Hypothalamus (tissue), 51 donors: ENCODE data around the gene CPA1.

Source experiments
- DNase-seq, 51 donors: peaks; one replicate each; lab custom pipeline; 2025; lab: John Stamatoyannopoulos, UW

CPA1 gene

DNA sequence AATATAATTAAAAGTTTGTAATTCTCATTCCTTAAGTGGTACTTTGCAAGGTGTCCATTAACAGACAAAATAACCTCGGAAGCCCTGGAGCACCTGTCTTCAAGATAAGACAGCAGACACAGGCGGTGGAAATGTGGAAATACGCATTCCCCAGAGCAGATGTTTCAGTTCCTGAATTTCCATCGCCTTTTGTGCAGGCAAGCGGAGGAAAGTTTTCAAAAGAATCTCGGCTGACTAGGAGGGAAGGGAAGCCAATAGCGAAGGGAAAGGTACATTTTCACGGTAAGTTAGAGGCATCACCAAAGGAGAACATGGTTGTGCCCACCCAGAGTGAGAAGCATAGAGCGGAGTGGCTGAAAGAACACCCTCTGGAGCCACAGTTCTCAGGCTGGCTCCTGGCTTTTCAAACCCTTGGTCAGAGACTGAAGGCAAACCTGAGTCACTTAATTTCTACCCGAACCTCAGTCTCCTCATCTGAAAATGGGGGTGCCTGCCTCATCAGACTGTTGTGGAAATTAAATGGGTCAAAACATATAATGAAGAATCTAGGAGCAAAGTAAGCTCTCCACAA lies 13.6 kb downstream of the CPA1 start:
- DNase-seq, result no peak

GRCh38 chr7:130394421-130395195 lies 14.3 kb downstream of the CPA1 start:
- no peak for DNase-seq

GRCh38 chr7:130395421-130395820 lies 15.1 kb downstream of the CPA1 start:
- DNase-seq, result no peak

DNA sequence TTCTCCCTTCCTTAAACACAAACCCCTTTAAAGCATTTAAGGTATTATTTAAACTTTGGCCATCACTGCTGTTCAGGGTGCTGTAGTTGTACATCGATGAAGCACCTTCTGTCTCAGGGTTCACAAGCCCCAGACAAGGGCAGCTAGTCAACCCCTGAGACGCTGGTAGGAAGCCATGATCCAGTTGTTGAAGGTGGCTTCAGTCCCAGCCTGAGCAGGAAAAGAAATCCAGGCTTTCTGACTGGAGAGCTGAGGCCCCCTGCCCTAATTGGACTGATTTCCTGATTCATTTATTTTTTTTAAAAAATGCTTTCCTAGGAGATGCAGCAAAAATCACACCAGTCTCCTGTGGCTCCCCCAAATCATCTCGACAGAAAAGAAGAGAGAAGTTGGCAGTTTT lies 15.8 kb downstream of the CPA1 start:
- peak in 4 of 51 donors; percentile 10 to 18 (median 13) for DNase-seq

DNA sequence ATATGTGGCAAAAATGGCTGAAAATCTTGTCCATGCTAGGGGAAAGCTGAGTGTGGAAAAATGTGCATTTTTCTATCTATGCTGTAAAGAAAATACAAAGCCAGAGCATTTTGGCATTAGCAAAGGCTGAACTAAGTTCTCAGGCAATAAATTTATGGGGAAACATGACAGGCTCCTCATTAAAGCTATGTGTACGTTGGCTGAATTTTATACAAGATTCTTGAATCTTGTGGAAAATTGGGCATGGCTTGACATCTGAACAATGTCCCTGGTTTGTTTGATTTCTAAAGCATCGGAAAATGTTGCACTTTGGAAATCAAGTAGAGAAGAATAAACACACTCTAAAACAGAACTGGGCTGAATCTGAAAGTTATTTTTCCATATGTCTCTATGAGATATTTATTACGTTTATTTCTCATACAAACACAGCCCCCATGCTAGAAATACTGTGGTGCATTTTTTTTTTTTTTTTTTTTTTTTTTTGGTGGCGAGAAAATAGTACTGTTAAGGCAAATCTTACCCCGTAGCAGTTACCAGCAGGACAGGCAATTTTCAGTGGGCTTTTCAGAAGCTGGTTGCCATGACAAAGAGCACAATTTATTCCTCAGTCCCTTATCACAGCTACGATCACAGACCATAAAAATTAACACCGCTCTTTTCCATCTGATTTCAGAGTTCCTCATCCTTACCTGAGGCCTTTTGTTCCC lies 16.9 kb downstream of the CPA1 start:
- no peak for DNase-seq

GRCh38 chr7:130397758-130398073 lies 17.4 kb downstream of the CPA1 start:
- no peak for DNase-seq

DNA sequence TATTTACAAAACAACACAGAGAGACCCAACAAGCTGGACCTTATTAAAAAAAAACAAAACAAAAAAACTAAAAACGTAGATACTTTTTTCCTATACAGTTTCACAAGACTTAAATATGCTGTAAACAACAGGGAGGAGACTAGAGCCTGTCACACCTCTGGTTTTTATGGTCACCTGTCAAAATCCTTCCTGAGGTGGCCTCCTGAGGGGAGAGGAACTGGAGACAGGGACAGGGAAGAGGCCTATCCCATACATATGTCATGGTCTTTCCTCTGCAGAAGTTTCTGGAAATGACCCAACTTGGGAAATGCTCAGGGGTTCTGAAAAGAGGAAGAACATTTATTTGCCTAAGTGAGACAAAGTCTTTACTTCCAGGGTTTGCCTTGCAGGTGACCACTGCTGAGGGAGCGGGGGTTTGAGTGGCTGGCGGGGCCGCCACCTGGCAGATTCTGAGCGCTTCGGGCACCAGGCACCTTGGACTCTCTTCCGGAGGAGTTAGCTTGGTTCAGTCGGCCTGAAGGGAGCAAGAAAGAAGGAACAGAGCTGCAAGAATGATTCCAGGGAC lies 18.3 kb downstream of the CPA1 start:
- DNase-seq, result no peak

GRCh38 chr7:130400120-130400572 lies 19.9 kb downstream of the CPA1 start:
- no peak for DNase-seq

- no peak for DNase-seq
Measured at GRCh38 chr7:130401101-130401500, 20.8 kb downstream of the CPA1 start.

DNA sequence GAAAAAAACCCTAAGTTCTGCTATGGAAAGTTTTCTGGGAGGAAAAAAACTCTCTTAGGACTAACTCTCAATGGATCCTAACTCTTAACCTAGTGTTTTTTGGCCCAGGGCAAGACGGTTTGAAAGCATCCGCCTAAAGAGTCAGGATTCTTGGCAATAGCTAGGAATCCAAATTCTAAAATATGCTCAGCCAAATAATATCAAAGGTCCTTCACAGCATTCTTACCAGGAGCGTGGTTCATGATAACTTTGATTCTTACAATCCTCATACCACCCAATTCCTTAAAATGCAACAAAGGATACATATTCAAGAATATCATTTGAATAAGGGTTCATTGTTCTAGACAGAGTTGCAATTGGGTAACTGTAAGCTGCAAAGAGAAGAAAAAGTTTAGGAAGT lies 21.3 kb downstream of the CPA1 start:
- no peak for DNase-seq

- DNase-seq, result no peak
Measured at GRCh38 chr7:130405003-130405402, 24.7 kb downstream of the CPA1 start.

DNA sequence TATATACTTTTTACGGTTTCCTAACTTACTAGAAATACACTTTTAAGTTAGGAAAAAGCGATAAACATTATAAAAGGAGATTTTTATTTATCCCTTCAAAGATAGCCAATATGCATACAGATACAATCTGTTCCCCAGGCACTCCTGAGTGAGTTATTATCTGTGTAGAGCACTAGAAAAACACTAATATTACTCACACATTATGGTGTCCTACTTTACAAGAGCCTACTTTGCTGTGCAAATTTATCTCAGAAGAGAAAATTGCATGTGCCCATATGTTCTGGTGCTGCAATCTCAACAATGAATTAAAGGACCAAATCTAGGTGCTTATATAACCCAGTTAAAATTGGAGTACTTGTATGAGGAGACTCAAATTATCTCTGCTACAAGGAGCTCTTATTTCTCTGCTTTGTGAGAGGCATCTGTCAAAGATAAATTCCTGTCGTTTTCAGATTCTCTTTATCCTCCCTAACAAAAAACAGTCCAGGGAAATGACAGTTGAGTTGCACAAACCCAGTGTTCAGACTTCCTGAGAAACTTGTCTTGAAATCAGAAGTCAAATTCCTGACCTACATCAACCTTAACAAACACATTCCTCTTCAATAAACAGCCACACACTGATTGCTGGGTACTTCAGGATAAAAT lies 28.9 kb downstream of the CPA1 start:
- DNase-seq, result no peak

- no peak for DNase-seq
Measured at GRCh38 chr7:130409712-130410072, 29.4 kb downstream of the CPA1 start.

DNA sequence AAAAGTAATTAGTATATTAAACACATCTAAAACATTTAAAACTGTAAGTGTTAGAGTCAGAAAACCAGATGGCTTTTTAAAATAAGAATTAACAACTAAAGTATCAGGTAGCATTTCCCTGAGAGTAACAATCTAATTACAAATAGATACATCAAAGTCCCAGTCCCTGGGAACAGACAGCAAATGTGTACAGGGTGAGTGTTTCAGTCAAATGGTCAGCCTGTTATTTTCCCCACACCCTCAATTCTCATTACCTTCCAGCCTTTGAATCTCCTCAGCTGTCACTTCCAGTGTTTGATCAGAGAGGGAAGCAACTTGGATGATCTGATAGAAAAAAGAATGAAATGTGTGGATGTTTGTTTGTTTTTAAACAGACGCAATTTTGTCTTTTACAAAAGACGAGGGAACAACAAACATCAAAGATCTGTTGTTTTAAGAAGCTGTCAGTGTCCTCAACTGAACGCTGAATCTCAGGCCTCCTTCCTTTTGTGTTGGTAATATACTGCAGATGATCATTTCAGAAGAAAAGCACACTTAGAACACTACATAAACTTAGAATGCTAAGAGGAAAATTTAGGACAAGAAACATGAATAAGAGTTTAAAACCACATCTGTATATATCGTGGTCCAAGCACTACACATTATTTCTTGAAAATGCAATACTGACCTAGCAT lies 30.7 kb downstream of the CPA1 start:
- no peak for DNase-seq

DNA sequence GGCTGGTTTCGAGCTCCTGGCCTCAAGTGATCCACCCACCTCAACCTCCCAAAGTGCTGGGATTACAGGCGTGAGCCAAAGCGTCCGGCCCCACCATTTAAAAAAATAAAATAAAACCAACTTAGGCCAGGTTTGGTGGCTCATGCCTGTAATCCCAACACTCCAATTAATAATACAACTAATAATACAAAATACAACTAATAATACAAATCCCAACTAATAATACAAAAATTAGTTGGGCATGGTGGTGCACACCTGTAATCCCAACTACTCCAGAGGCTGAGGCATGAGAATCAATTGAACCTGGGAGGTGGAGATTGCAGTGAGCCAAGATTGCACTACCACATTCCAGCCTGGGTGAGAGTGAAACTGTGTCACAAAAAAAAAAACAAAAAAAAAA lies 32.9 kb downstream of the CPA1 start:
- no peak for DNase-seq

DNA sequence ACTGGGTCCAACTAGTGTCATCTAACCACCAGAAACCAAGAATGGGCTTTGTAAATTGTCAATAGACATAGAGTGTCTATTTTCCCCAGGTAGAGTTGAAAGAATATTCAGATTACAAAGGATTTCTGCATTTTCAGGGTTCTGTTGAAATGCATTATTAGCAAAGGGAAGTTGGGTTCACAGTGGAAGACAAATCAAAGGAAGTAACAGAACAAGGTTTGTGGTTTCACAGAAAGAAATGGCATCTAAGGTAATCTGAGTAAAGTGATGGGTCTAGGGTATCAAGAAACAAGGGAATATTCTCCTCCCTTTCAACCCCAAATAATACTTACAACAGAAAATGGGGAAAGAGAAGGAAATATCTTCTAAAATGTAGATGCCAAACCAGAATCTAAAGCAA lies 34.7 kb downstream of the CPA1 start:
- DNase-seq, result no peak

DNA sequence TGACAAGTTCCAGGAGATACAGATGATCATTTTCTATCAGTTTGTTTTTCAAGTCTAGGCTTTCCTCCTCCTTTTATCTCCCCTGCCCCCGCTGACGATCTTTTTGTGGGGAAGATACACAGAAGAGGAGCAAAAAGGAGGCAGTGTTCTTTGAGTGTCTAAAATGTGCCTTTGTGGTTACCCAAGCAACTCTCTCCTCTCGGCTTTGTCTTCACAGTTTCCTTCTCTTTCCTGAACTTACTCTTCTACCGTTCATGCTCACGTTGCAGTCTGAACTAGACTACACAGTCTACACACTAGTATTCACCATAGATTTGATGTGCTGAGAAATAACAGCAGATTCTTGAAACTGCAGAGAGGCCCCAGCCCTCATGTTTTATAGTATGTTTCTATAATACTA lies 36.9 kb downstream of the CPA1 start:
- peak in 1 of 51 donors; percentile 29 for DNase-seq

GRCh38 chr7:130418306-130418705 lies 38.0 kb downstream of the CPA1 start:
- DNase-seq, result no peak

- DNase-seq, result no peak
Measured at GRCh38 chr7:130419658-130420057, 39.4 kb downstream of the CPA1 start.

GRCh38 chr7:130420943-130421578 lies 40.8 kb downstream of the CPA1 start:
- peak in 1 of 51 donors; percentile 36 for DNase-seq
